ENCODE results near the gene RPTN. TPM values are rescaled to one million over a fixed set of nuclear protein-coding genes. Genes with fewer than 3 reads are reported as not detected.
"Not testable (repeated sequence)": the region's sequence is repeated elsewhere in the genome, so short reads cannot be mapped to it uniquely, and the experiment has no call there.

Gene RPTN
- total RNA-seq, 1 donor from 2014 or later = not detected

- no peak for DNase-seq
Observed at GRCh38 chr1:152165286-152166077, 6.5 kb upstream of the RPTN start.

DNA sequence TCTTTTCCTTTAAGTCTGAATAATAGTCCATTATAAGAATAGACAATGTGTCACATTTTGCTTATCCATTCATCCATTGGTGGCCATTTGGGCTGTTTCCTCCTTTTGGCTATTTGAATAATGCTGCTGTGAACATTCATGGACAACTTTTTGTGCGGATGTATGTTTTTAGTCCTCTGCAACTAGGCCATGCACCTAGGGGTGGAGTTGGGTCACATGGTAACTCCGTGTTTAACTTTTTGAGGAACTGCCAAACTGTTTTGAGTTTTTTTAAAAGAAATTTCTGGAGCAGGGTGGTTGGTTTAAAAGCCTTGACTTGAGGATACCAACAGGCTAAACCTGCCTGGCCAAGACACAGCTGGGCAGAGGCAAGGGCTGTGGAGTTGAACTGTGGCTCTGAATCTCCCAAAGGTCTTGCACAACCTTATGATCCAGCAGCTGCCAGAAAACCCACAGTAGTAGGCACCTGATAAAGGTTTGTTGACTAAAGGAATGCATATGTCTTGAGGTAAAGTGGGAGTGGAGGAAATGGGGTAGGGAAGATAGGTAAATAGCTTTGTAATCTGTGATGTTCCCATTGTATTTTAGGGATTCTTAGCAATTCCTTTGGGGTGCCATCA lies 5.6 kb upstream of the RPTN start:
- no peak for DNase-seq

GRCh38 chr1:152162792-152163463 lies 3.9 kb upstream of the RPTN start:
- no peak for DNase-seq

- no peak for DNase-seq
Observed at GRCh38 chr1:152160576-152160975, 1.5 kb upstream of the RPTN start.

DNA sequence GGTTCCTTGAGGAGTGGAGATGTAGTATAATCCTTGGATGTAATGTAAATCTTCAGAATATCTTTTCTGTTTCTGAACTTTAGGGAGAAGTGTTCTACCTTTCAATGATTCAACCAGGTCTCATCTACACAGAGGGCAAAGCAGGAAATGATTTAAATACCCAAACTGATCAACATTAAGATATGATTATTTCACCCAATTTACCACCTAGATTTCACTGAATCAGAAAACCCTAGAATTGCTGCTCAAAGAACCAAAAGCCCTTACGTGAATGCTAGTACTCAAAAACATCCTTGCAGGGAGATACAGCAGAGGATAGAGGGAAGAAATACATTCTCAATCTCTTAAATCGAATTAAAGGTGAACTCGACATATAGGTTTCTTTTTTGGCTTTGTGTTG lies 5.0 kb downstream of the RPTN start:
- DNase-seq = no peak

DNA sequence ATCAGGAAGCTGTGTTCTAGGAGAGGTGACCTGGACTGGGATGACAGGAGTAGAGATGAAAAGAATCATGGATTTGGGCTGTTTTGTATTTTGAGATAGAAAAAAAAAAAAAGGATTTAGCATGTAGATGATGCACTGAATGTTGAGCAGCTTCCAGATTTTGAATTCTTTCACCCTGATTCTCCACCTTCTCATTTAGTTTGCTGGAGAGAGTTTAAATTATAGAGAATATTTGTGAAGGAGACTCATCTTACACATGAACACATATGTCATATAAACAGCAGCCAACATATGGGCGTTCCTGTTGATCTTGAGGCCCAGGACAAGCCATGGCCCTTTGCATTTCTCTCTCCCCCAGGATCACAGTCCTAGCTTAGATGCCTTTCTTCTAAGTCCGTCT lies 7.4 kb downstream of the RPTN start:
- DNase-seq = no peak

- no peak for DNase-seq
Observed at GRCh38 chr1:152148981-152149380, 10.0 kb downstream of the RPTN start.

GRCh38 chr1:152148051-152148450 lies 11.0 kb downstream of the RPTN start:
- DNase-seq = no peak

- no peak for DNase-seq
Observed at GRCh38 chr1:152145769-152146168, 13.3 kb downstream of the RPTN start.

GRCh38 chr1:152144674-152145183 lies 14.3 kb downstream of the RPTN start:
- DNase-seq = not testable (repeated sequence)

DNA sequence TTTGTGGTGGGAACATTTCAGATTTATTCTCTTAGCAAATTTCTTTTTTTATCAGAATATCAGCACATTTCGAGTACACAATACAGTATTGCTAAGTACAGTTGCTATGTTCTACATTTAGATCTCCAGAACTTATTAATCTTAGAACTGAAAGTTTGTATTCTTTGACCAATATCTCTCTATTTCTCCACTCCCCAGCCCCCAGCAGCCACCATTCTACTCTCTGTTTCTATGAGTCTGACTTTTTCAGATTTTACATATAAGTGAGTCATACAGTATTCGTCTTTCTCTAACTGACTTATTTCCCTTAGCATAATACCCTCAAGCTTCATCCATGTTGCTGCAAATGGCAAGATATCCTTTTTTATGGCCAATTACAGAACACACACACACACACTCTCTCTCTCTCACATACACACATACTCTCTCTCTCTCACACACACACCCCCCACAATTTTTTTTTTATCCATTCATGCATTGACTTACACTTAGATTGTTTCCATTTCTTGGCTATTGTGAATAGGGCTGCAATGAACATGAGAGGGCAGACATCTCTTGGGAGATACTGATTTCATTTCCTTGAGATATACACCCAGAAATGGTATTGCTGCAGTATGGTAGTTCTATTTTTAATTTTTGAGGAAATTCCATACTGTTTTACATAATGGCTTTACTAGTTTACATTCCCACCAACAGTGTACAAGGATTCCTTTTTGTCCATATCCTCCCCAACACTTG lies 15.7 kb downstream of the RPTN start:
- no peak for DNase-seq

DNA sequence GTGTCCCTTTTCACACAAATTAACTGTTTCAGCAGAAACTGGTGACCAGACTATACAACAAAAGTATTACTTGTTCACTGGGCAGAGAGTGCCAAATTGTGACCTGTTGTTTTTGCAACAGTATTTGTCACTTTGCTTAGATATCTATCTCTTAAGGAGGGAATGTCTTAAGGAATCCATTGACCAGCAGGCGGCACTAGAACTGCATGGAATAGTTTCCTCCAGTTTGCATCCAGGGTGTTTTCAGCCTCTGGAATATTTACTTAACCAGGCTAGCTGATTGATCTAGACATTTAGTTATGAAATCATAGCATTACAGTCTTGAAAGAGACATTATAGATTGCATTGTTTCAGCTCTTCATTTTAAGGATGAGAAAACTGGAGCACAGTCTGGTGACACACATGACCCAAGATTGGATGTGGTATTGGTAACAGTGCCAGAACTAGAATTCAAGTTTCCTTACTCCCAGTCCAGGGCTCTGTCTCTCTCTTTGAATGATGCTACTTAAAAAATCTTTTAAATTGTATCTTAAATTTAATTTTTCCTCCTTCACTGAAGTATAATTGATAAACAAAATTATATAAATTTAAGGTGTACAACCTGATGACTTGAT lies 16.9 kb downstream of the RPTN start:
- DNase-seq = no peak

DNA sequence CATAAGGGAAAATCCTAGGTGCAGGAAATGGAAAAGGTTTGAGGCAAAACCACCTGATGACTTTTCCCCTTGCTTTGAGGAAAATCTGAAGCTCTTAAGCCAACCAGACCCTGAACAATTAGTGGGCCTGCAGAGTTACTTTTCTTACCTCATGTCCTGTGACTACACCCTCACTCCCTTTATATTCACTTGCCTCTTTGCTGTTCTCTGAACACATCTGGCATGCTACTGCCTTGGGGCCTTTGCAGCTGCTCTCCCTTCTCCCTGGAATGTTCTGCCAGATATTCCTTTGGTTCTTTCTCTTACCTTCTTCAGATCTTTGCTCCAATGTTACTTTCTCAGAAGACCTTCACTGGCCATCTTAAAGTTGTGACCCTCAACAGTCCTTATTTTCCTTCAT lies 21.8 kb downstream of the RPTN start:
- DNase-seq = no peak

DNA sequence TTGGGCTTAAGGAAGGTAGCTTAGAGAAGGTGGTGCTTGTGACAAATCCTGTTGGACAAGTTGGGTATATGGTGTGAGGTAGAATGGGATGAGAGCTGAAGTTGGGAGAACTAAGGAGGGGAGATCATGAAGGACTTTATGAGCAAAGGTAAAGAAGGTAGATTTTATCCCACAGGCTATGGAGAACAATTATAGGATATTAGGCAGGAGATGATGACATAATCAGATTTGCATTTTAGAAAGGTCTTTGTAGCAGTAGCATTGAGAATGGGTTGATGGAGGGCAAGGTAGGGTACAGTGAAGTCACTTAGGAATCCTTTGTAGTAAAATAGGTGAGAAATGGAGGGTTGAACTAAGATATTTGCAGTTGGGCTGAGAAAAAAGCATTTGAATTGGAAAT lies 28.8 kb downstream of the RPTN start:
- no peak for DNase-seq

GRCh38 chr1:152127673-152128072 lies 31.4 kb downstream of the RPTN start:
- DNase-seq = no peak

GRCh38 chr1:152125834-152126443 lies 33.1 kb downstream of the RPTN start:
- DNase-seq = no peak

DNA sequence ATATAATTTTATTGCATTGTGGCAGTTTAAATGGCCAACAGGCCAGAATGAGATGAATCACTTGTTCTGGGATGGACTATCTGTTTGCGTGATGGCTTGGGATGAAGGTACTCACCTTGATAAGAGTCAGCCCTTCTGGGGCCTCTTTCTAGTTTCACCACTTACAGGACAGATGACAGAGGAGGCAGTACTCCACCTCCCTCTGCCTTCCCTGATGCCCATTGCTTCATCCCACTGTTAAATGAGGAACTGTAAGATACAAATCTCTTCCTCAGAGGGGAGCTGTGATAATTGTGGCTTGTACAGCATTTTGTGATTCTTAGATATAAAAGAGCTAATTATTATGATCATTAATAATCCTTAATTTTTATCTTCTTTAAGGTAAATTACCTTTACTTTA lies 40.1 kb downstream of the RPTN start:
- no peak for DNase-seq

GRCh38 chr1:152115344-152115743 lies 43.7 kb downstream of the RPTN start, which contains the start of gene TCHH:
TCHH (minus strand) TSS chr1:152115444; CDS start chr1:152114080, 1,364 bp downstream.
- DNase-seq = no peak

GRCh38 chr1:152112885-152113432 lies 46.1 kb downstream of the RPTN start:
- DNase-seq = no peak

GRCh38 chr1:152112101-152112884 lies 46.7 kb downstream of the RPTN start:
- no peak for DNase-seq
